NCI-H128 (cell line): ENCODE data around the gene NAIP.
"Not testable (repeated sequence)": the region's sequence is repeated elsewhere in the genome, so short reads cannot be mapped to it uniquely, and the experiment has no call there.

Source experiments
- DNase-seq: peaks from one replicate; lab custom pipeline; 2025; ENCODE audit not compliant: unreplicated experiment; lab: John Stamatoyannopoulos, UW

Gene NAIP, protein sequence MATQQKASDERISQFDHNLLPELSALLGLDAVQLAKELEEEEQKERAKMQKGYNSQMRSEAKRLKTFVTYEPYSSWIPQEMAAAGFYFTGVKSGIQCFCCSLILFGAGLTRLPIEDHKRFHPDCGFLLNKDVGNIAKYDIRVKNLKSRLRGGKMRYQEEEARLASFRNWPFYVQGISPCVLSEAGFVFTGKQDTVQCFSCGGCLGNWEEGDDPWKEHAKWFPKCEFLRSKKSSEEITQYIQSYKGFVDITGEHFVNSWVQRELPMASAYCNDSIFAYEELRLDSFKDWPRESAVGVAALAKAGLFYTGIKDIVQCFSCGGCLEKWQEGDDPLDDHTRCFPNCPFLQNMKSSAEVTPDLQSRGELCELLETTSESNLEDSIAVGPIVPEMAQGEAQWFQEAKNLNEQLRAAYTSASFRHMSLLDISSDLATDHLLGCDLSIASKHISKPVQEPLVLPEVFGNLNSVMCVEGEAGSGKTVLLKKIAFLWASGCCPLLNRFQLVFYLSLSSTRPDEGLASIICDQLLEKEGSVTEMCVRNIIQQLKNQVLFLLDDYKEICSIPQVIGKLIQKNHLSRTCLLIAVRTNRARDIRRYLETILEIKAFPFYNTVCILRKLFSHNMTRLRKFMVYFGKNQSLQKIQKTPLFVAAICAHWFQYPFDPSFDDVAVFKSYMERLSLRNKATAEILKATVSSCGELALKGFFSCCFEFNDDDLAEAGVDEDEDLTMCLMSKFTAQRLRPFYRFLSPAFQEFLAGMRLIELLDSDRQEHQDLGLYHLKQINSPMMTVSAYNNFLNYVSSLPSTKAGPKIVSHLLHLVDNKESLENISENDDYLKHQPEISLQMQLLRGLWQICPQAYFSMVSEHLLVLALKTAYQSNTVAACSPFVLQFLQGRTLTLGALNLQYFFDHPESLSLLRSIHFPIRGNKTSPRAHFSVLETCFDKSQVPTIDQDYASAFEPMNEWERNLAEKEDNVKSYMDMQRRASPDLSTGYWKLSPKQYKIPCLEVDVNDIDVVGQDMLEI (N-terminal part only)

GRCh38 chr5:71025289-71025953, at the start of gene NAIP:
NAIP (minus strand) TSS chr5:71025339; CDS start chr5:71012915, 12,424 bp downstream.
- DNase-seq, result not testable (repeated sequence)

DNA sequence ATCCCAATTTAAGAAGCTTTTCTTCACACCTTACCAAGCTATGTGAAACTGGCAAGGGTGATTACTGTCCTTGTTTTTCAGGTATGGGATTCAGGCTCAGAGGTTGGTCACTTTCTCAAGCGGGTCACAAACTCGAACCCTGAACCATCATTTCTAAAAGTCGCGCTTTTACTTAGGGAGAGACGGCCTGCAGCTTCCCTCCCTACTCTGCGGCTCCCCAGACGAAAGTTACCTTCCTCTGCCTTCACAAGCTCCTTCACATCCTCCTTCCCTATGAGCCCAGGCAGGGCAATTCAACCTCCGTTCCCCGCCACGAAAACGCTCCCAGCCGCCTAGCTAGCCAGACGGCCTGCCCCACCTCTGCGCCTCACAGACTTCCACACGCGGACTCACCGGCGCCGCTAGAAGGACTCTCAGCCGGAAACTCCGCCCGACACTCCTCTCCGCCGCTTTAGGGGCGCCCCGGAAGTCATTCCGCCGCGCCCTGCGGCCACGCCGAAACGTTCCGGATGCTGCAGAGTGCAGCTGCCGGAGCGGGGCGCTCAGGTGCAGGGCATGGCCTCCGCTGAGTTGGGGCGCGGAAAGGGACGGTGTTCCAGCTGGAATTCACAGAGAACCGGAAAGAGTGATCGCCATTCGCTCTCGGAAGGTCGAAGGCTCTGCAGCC, 42.3 kb upstream of the NAIP start, which contains the start of gene GTF2H2:
Gene GTF2H2, minus strand, starts transcription at position 415 of the 667 bp plus-strand sequence. CDS start 4,913 bp downstream, outside the sequence.
- DNase-seq, result not testable (repeated sequence)

DNA sequence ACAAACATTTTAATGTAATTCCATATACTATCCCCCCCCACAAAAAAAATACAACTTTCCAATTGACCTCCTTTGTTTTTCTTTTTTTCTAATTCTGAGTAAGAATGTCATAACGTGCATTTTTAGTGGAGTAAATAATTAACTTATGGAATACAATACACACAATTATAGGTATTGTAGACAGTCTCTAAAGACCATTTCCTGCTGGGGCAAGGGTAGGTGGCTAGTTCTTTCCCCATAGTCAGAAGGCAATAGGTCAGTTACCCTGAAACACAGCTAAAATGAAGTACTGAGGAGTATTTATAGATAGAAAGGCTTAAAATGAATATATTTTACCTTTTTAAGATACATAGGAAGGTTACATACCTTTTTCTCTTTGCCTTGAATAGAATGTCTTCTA, 36.2 kb upstream of the NAIP start:
- DNase-seq, result not testable (repeated sequence)

DNA sequence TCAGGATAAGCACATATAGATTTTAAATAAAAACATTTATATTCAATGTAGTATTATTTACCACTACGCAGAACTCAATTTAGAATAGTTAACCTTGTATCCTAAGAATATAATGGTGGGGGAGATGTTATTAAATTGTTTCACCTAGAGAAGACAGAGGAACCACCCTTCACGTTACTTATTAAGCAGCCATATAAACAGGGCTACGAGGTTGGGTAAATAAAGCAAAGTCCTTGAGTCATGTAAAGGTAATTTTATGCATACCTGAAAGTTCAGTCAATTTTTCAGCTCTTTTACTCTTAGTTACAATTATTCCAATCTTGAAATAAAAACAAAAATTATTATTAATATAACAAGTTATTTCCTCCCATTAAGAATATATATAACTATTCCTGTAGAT, 34.3 kb upstream of the NAIP start:
- DNase-seq, result not testable (repeated sequence)

GRCh38 chr5:71044808-71045207, 19.7 kb upstream of the NAIP start:
- DNase-seq, result not testable (repeated sequence)

GRCh38 chr5:71044128-71044527, 19.0 kb upstream of the NAIP start:
- not testable (repeated sequence) for DNase-seq

DNA sequence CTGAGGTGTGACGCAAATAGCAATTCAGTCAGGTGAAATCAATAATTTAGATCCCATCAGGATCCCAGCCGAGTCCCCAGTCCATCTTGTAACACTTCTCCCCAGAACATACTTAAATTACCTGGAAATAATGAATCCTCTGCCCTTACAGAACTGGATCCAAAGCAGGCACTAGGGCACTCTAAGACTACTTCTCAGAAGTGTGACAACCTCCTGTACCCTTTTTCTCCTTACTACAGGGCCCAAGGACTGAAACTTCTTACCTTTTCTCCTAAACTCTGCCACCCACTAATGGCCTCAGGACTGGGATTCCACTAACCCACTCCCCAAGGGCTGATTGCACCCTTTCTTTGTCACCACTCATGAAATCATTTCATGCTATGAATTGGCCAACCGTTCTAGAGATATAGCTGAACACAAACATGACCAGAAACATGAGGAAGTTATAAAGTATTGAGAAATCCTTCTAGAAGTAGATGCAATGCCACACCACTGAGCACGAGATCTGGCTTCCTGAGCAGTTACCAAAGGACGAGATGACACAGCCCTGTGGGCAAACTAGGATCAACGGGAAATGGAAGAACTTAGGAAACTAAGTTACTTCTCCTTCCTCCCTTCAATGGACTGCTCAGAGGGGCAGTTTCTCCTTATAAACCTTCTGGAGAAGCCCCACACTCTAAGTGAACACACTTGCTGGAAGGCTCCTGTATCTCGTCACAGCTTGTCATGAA, 6.1 kb upstream of the NAIP start:
- not testable (repeated sequence) for DNase-seq

DNA sequence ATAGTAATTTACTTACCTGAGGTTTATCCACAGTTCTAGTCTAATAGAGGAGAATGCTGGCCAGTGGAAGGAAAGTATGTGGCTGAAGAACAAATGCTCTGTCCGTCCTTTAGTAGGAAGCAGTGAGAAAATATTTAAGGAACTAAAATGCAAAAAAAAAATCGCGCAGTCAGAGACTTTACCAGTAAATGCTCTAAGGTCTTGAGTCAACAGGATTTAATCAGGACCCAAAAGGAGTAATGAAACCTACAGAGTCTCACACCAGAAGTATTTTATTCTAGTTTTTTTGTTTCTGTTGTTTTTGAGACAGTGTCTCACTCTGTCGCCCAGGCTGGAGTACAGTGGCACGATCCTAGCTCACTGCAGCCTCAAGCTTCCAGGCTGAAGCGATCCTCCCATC, 4.5 kb downstream of the NAIP start:
- DNase-seq, result not testable (repeated sequence)

DNA sequence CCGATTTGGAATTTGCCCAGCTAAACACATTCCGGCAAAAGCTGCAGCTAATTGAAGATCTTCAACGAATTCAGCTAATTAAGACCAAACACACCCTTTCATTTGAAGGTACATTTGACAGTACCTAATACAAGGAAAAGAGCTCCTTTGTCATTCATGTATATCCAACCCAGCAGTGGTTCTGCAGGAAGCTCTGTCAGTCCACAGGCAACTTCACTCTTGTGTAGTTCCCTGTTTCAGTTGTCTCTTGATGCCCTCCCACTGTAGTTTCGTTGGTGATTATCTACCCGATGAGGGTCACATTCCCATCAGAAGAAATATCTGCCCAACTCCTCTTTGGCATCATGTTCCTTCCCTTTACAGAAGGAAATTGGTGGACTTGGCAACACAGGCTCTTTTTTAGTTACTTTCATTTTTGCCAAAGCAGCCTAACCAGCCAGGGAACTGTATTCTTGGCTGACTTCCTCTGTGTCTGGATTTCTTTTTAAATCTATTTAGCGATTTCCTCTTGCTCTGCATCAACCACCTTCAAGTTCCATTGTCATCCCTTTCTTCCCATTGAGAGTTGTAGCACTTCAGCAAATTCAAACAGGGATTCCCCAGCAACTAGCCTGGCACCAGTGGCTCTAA, 6.6 kb downstream of the NAIP start:
- DNase-seq, result not testable (repeated sequence)

GRCh38 chr5:71014176-71014575, 11.0 kb downstream of the NAIP start:
- DNase-seq, result no peak

- DNase-seq, result no peak
Observed at GRCh38 chr5:71013575-71013974, 11.6 kb downstream of the NAIP start.

DNA sequence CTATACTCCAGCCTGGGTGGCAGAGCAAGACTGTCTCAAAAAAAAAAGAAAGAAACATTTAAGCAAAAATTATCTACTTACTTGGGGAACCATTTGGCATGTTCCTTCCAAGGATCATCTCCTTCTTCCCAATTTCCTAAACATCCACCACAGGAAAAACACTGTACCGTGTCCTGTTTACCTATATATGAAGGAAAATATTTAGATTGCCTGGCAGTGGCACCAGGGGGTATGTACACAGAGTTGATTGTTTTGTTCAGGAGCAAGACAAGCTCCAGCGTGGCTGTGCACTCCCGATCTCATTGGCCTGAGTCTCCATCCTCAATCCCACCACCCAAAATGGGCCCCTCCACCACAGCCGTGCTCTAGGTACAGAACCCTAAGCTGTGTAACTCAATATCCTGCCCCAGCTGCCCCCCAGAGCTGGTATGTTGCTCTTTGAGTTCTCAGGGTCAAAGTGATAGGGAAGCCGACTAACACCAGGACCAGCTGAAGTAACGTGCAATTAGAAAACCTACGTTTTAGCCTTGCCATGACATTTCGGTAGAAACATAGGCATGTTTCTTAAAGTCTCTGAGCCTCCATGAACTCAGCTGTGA, 13.8 kb downstream of the NAIP start:
- DNase-seq, result no peak

GRCh38 chr5:71006983-71007382, 18.2 kb downstream of the NAIP start:
- not testable (repeated sequence) for DNase-seq

GRCh38 chr5:70984882-70985281, 40.3 kb downstream of the NAIP start:
- not testable (repeated sequence) for DNase-seq

GRCh38 chr5:70967220-70967619, 57.9 kb downstream of the NAIP start:
- not testable (repeated sequence) for DNase-seq

- DNase-seq, result not testable (repeated sequence)
Observed at GRCh38 chr5:70964531-70964930, 60.6 kb downstream of the NAIP start.

DNA sequence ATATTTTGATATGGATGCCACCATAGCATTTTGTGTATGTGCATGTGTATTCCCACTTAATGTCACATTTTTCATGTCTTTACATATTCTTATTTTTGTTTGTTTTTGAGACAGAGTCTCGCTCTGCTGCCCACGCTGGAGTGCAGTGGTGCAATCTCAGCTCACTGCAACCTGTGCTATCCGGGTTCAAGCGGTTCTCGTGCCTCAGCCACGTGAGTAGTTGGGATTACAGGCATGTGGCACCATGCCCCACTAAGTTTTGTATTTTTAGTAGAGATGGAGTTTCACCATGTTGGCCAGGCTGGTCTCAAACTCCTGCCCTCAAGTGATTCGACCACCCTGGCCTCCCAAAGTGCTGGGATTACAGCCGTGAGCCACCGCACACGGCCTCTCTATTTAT, 72.1 kb downstream of the NAIP start:
- not testable (repeated sequence) for DNase-seq

DNA sequence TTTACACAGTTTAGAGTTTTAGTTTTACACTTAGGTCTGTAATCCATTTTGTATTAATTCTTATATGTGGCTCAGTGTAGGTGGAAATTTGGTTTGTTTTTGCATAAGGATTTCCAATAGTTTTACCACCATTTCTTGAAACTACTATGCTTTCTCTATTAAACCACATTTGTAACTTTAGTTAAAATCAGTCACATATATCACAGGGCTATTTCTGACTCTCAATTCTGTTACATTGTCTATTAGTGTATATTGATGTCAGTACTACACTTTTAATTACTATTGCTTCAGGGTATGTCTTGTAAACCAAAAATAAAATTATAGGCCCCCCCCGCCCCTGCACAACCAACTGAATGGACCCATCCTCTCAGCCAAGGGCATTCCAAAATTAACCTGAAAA, 92.6 kb downstream of the NAIP start:
- DNase-seq, result not testable (repeated sequence)
